Spleen (tissue), 7 donors: ENCODE measurements around the gene SPOPL.

Source experiments
- CTCF ChIP-seq, 11 experiments: fragments of 200-600 bp in 7 of 11; fragments of 450-650 bp in 4 of 11; sonication (generic) in 4 of 11; IDR thresholded peaks in 8 of 11; conservative IDR thresholded peaks in 3 of 11; 1 replicate in 7 of 11; 2 replicates in 4 of 11; pipeline versions ENCODE4 v1.4.0 to v1.8.0; 2016 to 2021; ENCODE audit warnings: antibody characterized with exemption in 11 of 11, inconsistent platforms in 4 of 11, mild to moderate bottlenecking in 1 of 11
- POLR2A ChIP-seq, 3 donors: fragments of 450-650 bp; IDR thresholded peaks; one replicate each; pipeline ENCODE4 v1.5.1; 2017; ENCODE audit warnings: antibody characterized with exemption in 3 of 3, mild to moderate bottlenecking in 1 of 3
- POLR2AphosphoS5 ChIP-seq, 3 donors: sonication (generic); formaldehyde crosslinking; IDR thresholded peaks; one replicate each; pipeline ENCODE4 v1.5.1; 2017; ENCODE audit warnings: antibody characterized with exemption in 3 of 3
- donor health status: DM: no; HTN: no; CAD: no; lungs with moderate emphysema.
- donor health status: DM: no; HTN: no; CAD: no.
- donor health status: DM: no; HTN: no; CAD: no.

GRCh38 chr2:138514173-138514572 lies 12.6 kb downstream of the SPOPL start:
- TF ChIP-seq CTCF (IDR thresholded peaks at IDR 0.05 in 8 of 11, conservative IDR thresholded peaks at IDR 0.05 in 3 of 11) (no peak), POLR2AphosphoS5 (IDR thresholded peaks at IDR 0.05) (no peak), POLR2A (IDR thresholded peaks at IDR 0.05) (no peak)
